HG03457 (cell line): ENCODE data around the gene ERC2.

Experiments
- ATAC-seq: cut with Tn5 transposase; IDR thresholded peaks from one replicate; pipeline ENCODE4 v1.9.1; 2021; ENCODE audit warnings: moderate number of reproducible peaks; ENCODE audit not compliant: unreplicated experiment

Gene ERC2

GRCh38 chr3:56321383-56321782 is 146.9 kb downstream of the ERC2 start:
- no peak for ATAC-seq

GRCh38 chr3:56320883-56321282 is 147.4 kb downstream of the ERC2 start:
- no peak for ATAC-seq

- ATAC-seq = no peak
Measured at GRCh38 chr3:56318891-56319290, 149.4 kb downstream of the ERC2 start.

- ATAC-seq = no peak
Measured at GRCh38 chr3:56316944-56317343, 151.3 kb downstream of the ERC2 start.

GRCh38 chr3:56314842-56315241 is 153.4 kb downstream of the ERC2 start:
- ATAC-seq = no peak

GRCh38 chr3:56309465-56309864 is 158.8 kb downstream of the ERC2 start:
- ATAC-seq = no peak

GRCh38 chr3:56308471-56308870 is 159.8 kb downstream of the ERC2 start:
- ATAC-seq = no peak

- no peak for ATAC-seq
Measured at GRCh38 chr3:56304069-56304468, 164.2 kb downstream of the ERC2 start.

- ATAC-seq = peak; percentile 69
Measured at GRCh38 chr3:56303487-56303886, 164.8 kb downstream of the ERC2 start.

- no peak for ATAC-seq
Measured at GRCh38 chr3:56302417-56302816, 165.8 kb downstream of the ERC2 start.

- ATAC-seq = no peak
Measured at GRCh38 chr3:56297281-56297840, 170.9 kb downstream of the ERC2 start.

- ATAC-seq = no peak
Measured at GRCh38 chr3:56296361-56296760, 171.9 kb downstream of the ERC2 start.

- no peak for ATAC-seq
Measured at GRCh38 chr3:56295161-56295560, 173.1 kb downstream of the ERC2 start.

GRCh38 chr3:56294286-56294685 is 174.0 kb downstream of the ERC2 start:
- no peak for ATAC-seq

- no peak for ATAC-seq
Measured at GRCh38 chr3:56291953-56292352, 176.3 kb downstream of the ERC2 start.

GRCh38 chr3:56291244-56291680 is 177.0 kb downstream of the ERC2 start:
- no peak for ATAC-seq

- no peak for ATAC-seq
Measured at GRCh38 chr3:56290374-56290773, 177.9 kb downstream of the ERC2 start.

- ATAC-seq = no peak
Measured at GRCh38 chr3:56288258-56288657, 180.0 kb downstream of the ERC2 start.

- ATAC-seq = no peak
Measured at GRCh38 chr3:56282341-56282740, 185.9 kb downstream of the ERC2 start.

- no peak for ATAC-seq
Measured at GRCh38 chr3:56277236-56277635, 191.0 kb downstream of the ERC2 start.

- no peak for ATAC-seq
Measured at GRCh38 chr3:56275120-56275519, 193.1 kb downstream of the ERC2 start.

- no peak for ATAC-seq
Measured at GRCh38 chr3:56269755-56270535, 198.3 kb downstream of the ERC2 start.
